Measurements from ENCODE around the gene ATP2A1. TPM values are rescaled to one million over a fixed set of nuclear protein-coding genes. Genes with fewer than 3 reads are reported as not detected.

ATP2A1 gene
- total and polyA plus RNA-seq, 2 of the 13 experiments (the other 11 are each of a cell fraction or from before 2014, with no cell fraction given), result 3.2 to 12.5 TPM

DNA sequence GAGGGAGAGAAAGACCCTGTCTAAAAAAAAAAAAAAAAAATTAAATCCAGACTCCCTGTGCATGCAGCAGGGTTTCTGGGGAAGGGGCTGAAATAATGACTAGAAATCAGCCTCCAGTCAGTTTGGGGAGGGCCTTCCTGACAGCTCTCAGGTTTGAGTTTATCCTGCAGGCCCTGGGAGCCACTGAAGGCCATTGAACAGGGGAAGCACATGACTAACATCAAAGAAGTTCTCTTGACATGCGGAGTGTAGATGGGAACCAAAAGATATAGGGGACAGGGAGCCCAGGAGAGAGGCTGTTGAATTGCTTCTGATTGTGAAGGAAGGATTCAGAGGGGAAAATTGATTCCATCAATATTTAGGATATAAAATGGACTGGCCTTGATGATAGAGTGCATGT lies 49.5 kb downstream of the ATP2A1 start (continued):
- no peak for TF ChIP-seq HOMEZ (CRISPR knock-in tag; IDR thresholded peaks at IDR 0.05; ENCODE audit: low read depth)
- TF ChIP-seq SOX5 (CRISPR knock-in tag; IDR thresholded peaks at IDR 0.05; ENCODE audit: borderline replicate concordance), result peak; percentile 12; the same call in 1 of the 2 replicates
- TF ChIP-seq ZNF317 (CRISPR knock-in tag; IDR thresholded peaks at IDR 0.05), result no peak
- TF ChIP-seq, protein P1, sequence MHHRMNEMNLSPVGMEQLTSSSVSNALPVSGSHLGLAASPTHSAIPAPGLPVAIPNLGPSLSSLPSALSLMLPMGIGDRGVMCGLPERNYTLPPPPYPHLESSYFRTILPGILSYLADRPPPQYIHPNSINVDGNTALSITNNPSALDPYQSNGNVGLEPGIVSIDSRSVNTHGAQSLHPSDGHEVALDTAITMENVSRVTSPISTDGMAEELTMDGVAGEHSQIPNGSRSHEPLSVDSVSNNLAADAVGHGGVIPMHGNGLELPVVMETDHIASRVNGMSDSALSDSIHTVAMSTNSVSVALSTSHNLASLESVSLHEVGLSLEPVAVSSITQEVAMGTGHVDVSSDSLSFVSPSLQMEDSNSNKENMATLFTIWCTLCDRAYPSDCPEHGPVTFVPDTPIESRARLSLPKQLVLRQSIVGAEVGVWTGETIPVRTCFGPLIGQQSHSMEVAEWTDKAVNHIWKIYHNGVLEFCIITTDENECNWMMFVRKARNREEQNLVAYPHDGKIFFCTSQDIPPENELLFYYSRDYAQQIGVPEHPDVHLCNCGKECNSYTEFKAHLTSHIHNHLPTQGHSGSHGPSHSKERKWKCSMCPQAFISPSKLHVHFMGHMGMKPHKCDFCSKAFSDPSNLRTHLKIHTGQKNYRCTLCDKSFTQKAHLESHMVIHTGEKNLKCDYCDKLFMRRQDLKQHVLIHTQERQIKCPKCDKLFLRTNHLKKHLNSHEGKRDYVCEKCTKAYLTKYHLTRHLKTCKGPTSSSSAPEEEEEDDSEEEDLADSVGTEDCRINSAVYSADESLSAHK (CRISPR knock-in tag; IDR thresholded peaks at IDR 0.05; ENCODE audit: borderline replicate concordance), result no peak
- TF ChIP-seq FIP1L1 (IDR thresholded peaks at IDR 0.05; ENCODE audit: borderline replicate concordance, insufficient read depth, low read depth, low read length), result no peak
- TF ChIP-seq REXO4 (CRISPR knock-in tag; IDR thresholded peaks at IDR 0.05; ENCODE audit: borderline replicate concordance), result no peak
- no peak for TF ChIP-seq SRY (CRISPR knock-in tag; IDR thresholded peaks at IDR 0.05)
- TF ChIP-seq EP300 (IDR thresholded peaks at IDR 0.05; ENCODE audit: low read depth in 2 of 2, low read length in 2 of 2), result no peak
- TF ChIP-seq EP300 (CRISPR knock-in tag; IDR thresholded peaks at IDR 0.05; ENCODE audit: borderline replicate concordance), result no peak
- TF ChIP-seq NFIB (CRISPR knock-in tag; IDR thresholded peaks at IDR 0.05; ENCODE audit: borderline replicate concordance), result no peak
- no peak for TF ChIP-seq HNRNPL (IDR thresholded peaks at IDR 0.05; ENCODE audit: low read depth, low read length)
- TF ChIP-seq ATF6 (CRISPR knock-in tag; conservative IDR thresholded peaks at IDR 0.05), result no peak
- TF ChIP-seq ZNF143 (CRISPR knock-in tag; IDR thresholded peaks at IDR 0.05), result no peak
- no peak for TF ChIP-seq GLI4 (CRISPR knock-in tag; IDR thresholded peaks at IDR 0.05; ENCODE audit: borderline replicate concordance)
- TF ChIP-seq ZNF709 (CRISPR knock-in tag; IDR thresholded peaks at IDR 0.05), result no peak
- no peak for TF ChIP-seq IKZF4 (CRISPR knock-in tag; IDR thresholded peaks at IDR 0.05; ENCODE audit: borderline replicate concordance, low read depth, not compliant biosample characterization)
- TF ChIP-seq WIZ (CRISPR knock-in tag; IDR thresholded peaks at IDR 0.05), result no peak
- no peak for TF ChIP-seq TRAFD1 (CRISPR knock-in tag; IDR thresholded peaks at IDR 0.05; ENCODE audit: borderline replicate concordance)
- TF ChIP-seq DNMT3B (CRISPR knock-in tag; conservative IDR thresholded peaks at IDR 0.05), result no peak
- TF ChIP-seq POLR2G (IDR thresholded peaks at IDR 0.05; ENCODE audit: low read depth, low read length), result no peak
- no peak for TF ChIP-seq U2AF2 (IDR thresholded peaks at IDR 0.05; ENCODE audit: low read depth, low read length)
- TF ChIP-seq ZNF3 (CRISPR knock-in tag; IDR thresholded peaks at IDR 0.05), result no peak
- TF ChIP-seq ZNF788 (CRISPR knock-in tag; IDR thresholded peaks at IDR 0.05; ENCODE audit: borderline replicate concordance), result no peak
- no peak for TF ChIP-seq ZNF446 (CRISPR knock-in tag; IDR thresholded peaks at IDR 0.05)

All from HepG2 (cell line).